Right ventricle myocardium superior (tissue), 1 donor: ENCODE measurements around the gene GMDS. TPM values are rescaled to one million over a fixed set of nuclear protein-coding genes. Genes with fewer than 3 reads are reported as not detected.

Source experiments
- ATAC-seq: fragments of 200-7000 bp; cut with Tn5 transposase; one replicate; pipeline ENCODE4 v1.9.1; 2020; ENCODE audit warnings: mild to moderate bottlenecking; ENCODE audit not compliant: poor library complexity
- DNase-seq: peaks from one replicate; pipeline ENCODE4 v3.0.0-alpha.2; 2020
- intact Hi-C: fragments of 100-400 bp; cut with DNase I; formaldehyde crosslinking; loops from one replicate; pipeline ENCODE4 v1.11.2; 2022
- total RNA-seq: library from RNA; stranded (reverse); fragmentation: NEBNext Ultra II Directional; extraction: Animal tissue kit (Norgen Biotek cat#: 25700); gene quantifications from one replicate; pipeline ENCODE4 v1.2.1, GENCODE V29; 2021
- donor health status: DM: no; HTN: yes; CAD: no; lungs with severe emphysema.

GMDS gene
- total RNA-seq, 1 donor from 2014 or later, result 4.9 TPM

DNA sequence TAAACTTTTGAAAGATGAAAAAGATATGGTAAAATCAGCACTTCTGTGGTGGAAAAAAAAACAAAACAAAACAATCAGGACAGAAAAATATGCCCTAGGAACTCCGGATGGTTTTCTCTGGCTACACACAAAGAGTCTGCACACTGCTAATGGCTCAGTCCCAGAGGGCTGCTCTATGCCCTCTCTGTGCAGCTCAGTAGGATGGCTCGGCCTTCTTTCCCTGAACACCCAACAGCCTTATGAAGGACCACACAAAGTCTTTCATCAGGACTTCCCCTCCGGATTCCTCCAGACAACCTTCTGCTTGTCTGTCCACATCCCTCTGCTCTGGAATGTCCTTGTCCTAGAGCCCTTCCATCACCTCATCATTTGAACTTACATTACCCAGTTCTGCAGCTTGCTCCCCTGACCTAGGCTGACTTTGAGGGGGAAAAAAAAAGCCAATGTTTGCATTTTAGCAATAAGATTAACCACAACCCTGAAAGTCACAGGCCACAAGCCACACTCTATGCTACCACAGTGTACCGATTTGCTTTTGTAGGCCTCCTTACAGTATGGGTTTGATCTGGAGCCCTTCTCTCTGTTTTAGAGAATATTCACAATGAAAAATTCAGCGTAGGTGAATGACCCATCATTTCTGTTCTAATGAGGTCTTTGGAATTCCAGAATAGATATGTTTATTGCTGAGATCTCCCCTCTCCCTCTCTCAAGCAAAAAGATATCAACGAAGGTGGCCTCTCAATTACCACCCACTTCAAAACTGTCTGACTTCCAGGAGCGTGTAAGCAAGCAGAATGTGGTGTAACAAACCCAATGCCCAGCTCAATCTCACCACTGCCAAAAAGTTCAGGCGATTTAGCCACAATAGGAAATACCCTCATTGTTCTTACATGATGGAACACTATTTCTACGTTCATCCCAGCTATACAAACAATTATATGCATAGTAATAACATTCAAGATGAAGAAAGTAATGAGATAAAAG lies 164.0 kb downstream of the GMDS start:
- no peak for ATAC-seq
- DNase-seq, result no peak
- intact Hi-C loops, result no loop called here

- intact Hi-C loops, result no loop called here
- ATAC-seq (no peak), DNase-seq (no peak)
Measured at GRCh38 chr6:2078888-2079287, 166.5 kb downstream of the GMDS start.

DNA sequence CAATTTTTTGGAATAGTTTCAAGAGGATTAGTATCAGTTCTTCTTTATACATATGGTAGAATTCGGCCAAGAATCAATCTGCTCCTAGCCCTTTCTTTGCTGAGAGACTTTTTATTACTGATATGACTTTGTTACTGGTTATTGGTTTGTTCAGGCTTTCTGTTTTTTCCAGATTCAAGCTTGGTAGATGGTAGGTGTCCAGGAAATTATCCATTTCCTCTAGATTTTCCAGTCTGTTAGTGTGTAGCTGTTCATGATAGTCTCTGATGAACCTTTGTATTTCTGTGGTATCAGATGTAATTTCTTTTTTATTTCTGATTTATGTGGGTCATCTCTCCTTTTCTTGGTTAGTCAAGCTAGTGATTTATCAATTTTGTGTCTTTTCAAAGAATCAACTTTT lies 167.6 kb downstream of the GMDS start:
- ATAC-seq (no peak), DNase-seq (no peak)

GRCh38 chr6:2073476-2073875 lies 171.9 kb downstream of the GMDS start:
- intact Hi-C loops, result no loop called here
- no peak for ATAC-seq
- no peak for DNase-seq

More for the DNA sequence above, 167.6 kb downstream of the GMDS start:
- intact Hi-C loops, result no loop called here

DNA sequence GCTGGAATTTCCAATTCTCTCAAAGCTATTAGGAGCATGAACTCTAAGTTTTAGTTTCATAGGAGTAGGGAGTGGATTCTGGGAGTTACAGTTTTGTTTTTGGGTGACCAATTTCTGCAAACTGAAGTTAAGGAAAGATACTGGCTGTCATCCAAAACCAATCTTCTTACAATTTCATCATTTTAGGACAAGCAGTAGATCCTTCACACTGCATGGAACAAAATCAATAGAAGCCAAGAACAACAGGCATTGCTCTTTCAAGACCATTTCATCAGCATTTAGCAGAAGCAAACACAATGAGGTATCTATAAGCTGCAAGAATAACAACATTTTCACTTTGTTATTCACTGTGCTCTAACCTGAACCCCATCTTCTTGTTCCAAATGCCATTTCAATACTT lies 173.0 kb downstream of the GMDS start:
- no peak for DNase-seq
- ATAC-seq, result no peak
- intact Hi-C loops, result no loop called here

DNA sequence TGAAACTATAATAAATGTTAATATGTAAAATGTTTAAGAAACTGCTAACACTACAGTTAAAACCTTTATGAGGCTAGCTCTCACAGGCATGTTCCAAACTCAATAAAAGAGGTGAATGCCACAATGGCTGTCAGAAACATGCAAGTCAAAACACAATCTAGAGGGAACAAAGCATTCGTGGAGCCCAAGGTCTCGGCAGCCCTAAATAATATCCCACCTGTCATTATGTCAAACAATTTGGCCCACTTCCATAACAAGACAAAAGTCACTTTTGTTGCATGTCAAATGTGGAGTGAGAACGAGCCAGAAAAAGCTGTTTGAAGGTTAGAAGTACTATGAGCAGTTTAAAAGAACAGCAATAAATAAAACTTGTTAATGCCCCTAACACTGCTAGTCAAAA lies 181.9 kb downstream of the GMDS start:
- no peak for ATAC-seq
- intact Hi-C loops, result no loop called here
- no peak for DNase-seq

- intact Hi-C loops, result no loop called here
- DNase-seq, result no peak
- ATAC-seq, result no peak
Measured at GRCh38 chr6:2061880-2062279, 183.5 kb downstream of the GMDS start.

GRCh38 chr6:2055911-2056310 lies 189.5 kb downstream of the GMDS start:
- DNase-seq (no peak), ATAC-seq (no peak)
- intact Hi-C loops, result no loop called here

GRCh38 chr6:2055143-2055542 lies 190.3 kb downstream of the GMDS start:
- intact Hi-C loops, result no loop called here
- no peak for ATAC-seq
- no peak for DNase-seq

- DNase-seq (no peak), ATAC-seq (no peak)
- intact Hi-C loops, result no loop called here
Measured at GRCh38 chr6:2054516-2055067, 190.8 kb downstream of the GMDS start.

DNA sequence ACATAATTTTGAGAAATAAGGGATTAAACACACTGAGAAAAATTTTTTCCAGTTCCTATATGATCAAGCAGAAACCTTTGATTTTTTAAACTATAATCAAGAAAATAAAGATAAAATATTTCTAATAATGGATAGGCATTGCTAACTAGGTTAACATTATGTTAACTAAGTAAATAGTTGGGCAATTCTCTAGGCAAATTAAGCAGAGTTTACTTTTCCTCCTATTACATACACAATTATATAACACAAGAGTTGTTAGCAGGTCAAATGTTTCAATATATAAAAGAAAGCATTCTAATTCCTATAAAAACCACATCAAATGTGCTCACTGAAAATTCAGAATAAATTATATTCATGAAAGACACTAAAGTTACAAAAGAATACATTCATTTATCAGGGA lies 191.7 kb downstream of the GMDS start:
- intact Hi-C loops, result no loop called here
- ATAC-seq (no peak), DNase-seq (no peak)

- DNase-seq (no peak), ATAC-seq (no peak)
- intact Hi-C loops, result no loop called here
Measured at GRCh38 chr6:2047855-2048254, 197.6 kb downstream of the GMDS start.

DNA sequence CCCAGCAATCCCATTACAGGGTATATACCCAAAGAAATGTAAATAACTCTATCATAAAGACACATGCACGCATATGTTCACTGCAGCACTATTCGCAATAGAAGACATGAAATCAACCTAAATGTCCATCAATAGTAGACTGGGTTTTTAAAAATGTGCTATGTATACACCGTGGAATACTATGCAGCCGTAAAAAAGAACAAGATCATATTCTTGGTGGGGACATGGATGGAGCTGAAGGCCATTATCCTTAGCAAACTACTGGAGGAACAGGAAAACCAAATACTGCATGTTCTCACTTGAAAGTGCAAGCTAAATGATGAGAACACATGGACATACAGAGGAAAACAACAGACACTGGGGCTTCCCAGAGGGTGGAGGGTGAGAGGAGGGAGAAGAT lies 201.2 kb downstream of the GMDS start:
- intact Hi-C loops, result no loop called here
- no peak for DNase-seq

GRCh38 chr6:2042956-2043648 lies 202.3 kb downstream of the GMDS start:
- intact Hi-C loops, result no loop called here
- no peak for ATAC-seq
- DNase-seq, result no peak

More for the DNA sequence above, 201.2 kb downstream of the GMDS start:
- no peak for ATAC-seq

- DNase-seq (no peak), ATAC-seq (no peak)
- intact Hi-C loops, result no loop called here
Measured at GRCh38 chr6:2038092-2038491, 207.3 kb downstream of the GMDS start.

DNA sequence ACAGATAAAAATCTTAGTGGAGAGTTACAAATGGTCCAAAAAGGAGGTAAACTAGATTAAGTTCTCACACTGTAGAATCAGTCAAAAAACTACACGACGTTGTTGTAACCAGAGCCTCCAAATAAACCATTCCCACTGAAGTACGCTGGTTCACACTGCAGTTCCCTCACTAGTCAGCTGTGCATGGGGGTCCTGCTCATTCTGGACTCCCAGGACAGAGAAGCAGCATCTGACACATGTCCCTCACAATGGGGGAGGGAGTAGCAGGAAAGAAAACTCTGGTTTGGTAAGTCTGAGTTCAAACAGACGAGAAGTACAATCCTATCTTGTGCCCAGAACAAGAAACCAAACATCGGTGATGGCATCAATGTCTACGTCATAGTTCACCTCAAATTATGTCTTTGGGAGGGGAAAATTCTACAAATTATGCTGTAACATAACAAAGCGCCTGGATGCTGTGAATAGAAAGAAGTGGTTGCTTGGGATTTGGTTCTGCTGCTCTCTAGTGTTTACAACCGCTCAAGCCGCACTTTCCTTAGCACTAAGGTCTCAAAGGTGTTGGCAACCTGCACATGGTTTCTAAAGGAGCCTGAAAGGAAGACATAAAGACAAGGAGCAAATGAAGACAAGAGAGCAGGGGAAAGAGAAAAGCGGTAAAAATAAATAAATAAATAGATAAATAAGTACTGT lies 208.0 kb downstream of the GMDS start:
- ATAC-seq (no peak), DNase-seq (no peak)
- intact Hi-C loops, result no loop called here

GRCh38 chr6:2036710-2037023 lies 208.7 kb downstream of the GMDS start:
- ATAC-seq, result no peak
- no peak for DNase-seq
- intact Hi-C loops, result no loop called here

- DNase-seq (no peak), ATAC-seq (no peak)
- intact Hi-C loops, result no loop called here
Measured at GRCh38 chr6:2035826-2036709, 209.3 kb downstream of the GMDS start.
